Cardiac fibroblast (primary cell): ENCODE measurements around the gene CATSPER3.

Source experiments
- DNase-seq, 2 donors: peaks; one replicate each; pipeline versions ENCODE4 v3.0.0 to v3.0.0-alpha.2; 2010; ENCODE audit warnings: low read depth in 2 of 2
- H3K4me3 ChIP-seq, 2 donors: replicated peaks in 1 of 2; 1 replicate in 1 of 2; 2 replicates in 1 of 2; pipeline ENCODE4 v1.5.1; 2011; ENCODE audit warnings: low read depth in 2 of 2, low read length in 2 of 2, mild to moderate bottlenecking in 2 of 2, moderate library complexity in 1 of 2
- CTCF ChIP-seq: IDR thresholded peaks from one replicate; pipeline ENCODE4 v1.5.1; 2011; ENCODE audit warnings: low read depth, mild to moderate bottlenecking, low read length, inconsistent platforms

Gene CATSPER3

DNA sequence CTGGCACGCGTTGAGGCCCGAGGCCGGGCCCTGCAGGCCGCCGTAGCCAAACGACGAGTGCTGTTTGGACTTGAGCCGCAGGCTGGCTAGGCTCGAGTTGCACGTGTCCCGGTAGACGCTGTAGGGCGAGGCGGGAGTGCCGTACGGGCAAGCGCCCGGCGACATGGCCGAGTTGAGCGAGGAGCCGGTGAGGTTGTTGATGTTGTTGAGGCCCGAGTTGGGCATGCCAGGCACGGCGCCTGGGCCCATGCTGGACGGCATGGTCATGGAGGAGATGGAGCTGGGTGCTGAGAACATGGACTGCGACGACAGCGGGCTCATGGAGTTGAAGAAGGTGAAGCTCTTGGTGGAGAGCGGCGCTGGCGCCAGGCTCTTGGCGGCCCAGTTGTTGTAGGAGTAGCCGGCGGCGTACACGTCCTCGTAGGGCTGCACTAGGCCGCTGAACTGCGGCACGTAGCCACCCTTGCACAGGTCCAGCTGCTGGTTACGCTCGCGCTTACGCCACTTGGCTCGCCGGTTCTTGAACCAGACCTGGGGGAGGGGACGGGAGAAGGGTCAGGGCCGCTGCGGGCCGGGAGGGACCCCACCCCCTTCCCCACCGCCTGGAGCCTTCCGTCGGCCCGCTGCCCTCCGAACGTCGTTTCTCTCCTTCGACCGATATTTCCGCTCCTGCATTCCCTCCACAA lies 61.2 kb downstream of the CATSPER3 start:
- H3K4me3 ChIP-seq, result no peak overlapping the region
- no peak for DNase-seq
- TF ChIP-seq CTCF, result no peak

GRCh38 chr5:135029477-135030122 lies 61.9 kb downstream of the CATSPER3 start:
- H3K4me3 ChIP-seq, result no peak overlapping the region
- TF ChIP-seq CTCF, result no peak
- DNase-seq, result peak in 1 of 2 donors; percentile 15

DNA sequence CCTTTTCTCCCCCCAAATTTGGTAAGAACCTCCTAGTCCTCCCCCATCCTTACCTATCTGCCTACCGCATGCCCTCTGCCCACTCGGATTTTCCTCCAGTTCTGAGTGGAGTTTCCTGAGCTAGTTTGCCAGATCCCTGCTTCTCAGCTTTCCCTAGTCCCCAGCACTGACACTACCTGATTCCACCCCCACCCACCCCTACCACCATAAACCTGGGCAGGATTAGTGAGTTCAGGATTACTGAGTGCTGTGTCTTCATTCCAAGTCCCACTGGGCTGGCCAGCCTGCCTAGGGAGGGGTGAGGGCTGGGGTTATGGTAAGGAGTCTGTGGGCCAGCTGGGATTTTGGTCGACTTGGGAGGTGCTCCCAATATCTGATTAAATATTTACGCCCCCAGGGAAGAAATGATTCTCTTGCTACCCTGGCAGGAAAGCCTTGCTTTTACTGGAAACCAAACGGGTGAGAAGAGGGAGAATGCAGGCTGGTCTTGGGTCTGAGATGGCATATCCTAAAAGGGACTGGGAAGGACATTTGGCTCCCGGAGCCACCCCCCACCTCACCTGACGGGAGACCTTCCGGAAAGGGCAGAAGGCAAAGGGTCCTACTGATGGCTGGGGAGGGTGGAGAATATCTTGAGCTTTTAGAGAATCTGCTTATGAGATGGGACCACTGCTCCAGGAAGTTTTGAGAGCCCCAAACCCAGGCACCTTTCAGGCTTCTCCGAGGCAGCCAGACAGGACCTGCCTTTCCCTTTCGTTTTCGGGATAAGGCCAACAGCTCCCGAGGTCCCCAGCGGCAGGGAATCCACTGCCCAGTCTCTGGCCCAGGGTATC lies 62.6 kb downstream of the CATSPER3 start:
- no peak overlapping the region for H3K4me3 ChIP-seq
- no peak for TF ChIP-seq CTCF
- DNase-seq, result no peak

- no peak for TF ChIP-seq CTCF
- DNase-seq, result peak in 1 of 2 donors; percentile 13
- no peak overlapping the region for H3K4me3 ChIP-seq
Observed at GRCh38 chr5:135030956-135031812, 63.5 kb downstream of the CATSPER3 start.

DNA sequence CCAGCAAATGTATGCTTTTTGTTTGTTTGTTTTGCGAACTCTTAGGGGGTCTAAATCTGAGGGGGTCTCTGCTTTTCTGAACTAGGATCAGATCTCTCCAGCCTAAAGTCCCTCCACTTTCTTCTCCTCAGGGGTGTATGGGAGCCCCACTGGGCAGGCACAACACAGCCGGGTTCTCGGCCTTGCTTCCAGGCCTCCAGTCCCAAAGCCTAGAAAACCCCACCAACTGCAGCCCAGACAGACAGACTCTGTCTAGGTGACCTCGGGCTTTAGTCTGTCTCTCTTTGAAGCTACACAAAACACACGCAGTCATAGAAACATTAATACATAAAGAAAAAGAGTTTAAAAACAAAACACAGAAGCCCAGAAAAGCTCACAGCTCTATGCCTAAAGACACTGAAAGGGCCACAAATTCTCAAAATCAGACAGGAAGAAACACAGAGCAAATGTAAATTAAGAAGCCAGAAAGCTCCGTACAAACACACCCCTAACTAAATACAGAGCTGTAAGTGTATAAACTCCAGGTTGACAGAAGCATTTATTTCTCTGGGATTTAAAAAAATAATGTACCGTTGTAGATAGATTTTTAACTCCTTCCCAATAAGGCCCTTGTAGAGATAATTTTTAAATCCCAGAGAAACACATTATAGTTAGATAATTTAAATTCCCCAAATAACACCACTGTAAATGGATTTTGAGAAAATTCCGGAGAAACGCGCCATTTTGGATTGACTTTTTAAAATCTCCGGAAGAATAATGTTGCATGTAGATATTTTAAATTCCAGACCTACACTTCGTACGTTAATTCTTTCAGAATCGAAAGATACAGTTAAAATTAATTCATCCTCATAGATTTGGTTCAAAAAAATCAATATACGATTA lies 64.3 kb downstream of the CATSPER3 start:
- no peak overlapping the region for H3K4me3 ChIP-seq
- peak in 1 of 2 donors; percentile 11 for DNase-seq
- no peak for TF ChIP-seq CTCF
